Hindlimb muscle (tissue), 1 donor: Measurements from ENCODE around the gene ZBTB9. TPM values are rescaled to one million over a fixed set of nuclear protein-coding genes. Genes with fewer than 3 reads are reported as not detected.
A peak's percentile ranks its signal among the peaks of the same experiment; 100 is the strongest.

Source experiments
- DNase-seq: peaks from one replicate; pipeline ENCODE4 v3.0.0-alpha.2; 2013
- polyA plus RNA-seq: library from polyadenylated mRNA; unstranded; fragments of 120-200 nt; gene quantifications from one replicate; pipeline ENCODE4 v1.2.1, GENCODE V29; 2013; ENCODE audit not compliant: insufficient read length

Gene ZBTB9, protein sequence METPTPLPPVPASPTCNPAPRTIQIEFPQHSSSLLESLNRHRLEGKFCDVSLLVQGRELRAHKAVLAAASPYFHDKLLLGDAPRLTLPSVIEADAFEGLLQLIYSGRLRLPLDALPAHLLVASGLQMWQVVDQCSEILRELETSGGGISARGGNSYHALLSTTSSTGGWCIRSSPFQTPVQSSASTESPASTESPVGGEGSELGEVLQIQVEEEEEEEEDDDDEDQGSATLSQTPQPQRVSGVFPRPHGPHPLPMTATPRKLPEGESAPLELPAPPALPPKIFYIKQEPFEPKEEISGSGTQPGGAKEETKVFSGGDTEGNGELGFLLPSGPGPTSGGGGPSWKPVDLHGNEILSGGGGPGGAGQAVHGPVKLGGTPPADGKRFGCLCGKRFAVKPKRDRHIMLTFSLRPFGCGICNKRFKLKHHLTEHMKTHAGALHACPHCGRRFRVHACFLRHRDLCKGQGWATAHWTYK
- 6.4 TPM for polyA plus RNA-seq

DNA sequence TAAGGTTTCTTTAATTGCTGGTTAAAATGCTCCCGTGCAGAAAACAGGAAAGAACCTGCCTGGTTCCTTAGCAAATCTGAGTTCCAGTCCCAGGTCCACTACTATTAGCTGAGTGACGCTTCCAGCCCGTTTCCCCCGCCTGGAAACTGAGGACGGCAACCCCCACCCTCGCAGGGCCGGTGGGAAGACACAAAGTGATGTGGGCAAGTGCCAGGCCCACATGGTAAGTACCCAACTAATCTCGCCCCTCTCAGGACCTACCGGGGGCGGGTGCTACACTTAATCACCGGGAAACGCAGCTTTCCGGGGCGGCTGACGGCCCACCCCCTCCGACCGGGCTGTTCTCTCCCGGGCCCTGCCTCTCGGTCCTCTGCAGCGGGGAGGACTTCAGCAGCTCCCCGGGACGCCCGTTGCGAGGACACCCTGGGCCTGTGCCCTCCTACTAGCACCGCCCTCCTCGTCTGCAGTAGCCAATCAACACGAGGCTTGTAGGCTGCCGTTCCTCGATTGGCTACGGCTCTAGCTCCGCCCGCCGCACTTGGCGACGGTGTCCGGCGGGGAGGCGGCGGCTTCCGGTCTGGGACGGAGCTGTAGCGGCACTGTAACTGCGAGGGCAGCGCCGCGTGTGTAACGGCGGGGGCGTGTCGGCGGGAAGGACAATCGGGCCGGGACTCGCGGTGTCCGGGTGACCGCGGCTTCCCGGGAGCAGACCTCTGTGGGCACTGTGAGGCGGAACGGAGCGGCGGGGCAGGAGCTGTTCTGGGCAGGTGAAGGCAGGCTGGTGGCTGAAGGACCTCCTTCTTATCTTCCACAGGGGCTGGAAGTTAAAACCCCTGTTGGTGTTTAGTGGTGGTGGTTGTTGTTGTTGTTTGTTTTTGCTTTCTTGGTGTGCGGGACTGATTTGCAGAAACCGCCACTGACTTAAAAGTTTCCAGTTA lies at the start of gene ZBTB9:
TSS of gene ZBTB9 (plus strand) at position 568 of the 938 bp plus-strand sequence. CDS start 525 bp downstream, outside the sequence.
- peak; percentile 95 for DNase-seq

- DNase-seq: no peak
These were observed 49.5 kb upstream of the ZBTB9 start for GRCh38 chr6:33404884-33405283.

DNA sequence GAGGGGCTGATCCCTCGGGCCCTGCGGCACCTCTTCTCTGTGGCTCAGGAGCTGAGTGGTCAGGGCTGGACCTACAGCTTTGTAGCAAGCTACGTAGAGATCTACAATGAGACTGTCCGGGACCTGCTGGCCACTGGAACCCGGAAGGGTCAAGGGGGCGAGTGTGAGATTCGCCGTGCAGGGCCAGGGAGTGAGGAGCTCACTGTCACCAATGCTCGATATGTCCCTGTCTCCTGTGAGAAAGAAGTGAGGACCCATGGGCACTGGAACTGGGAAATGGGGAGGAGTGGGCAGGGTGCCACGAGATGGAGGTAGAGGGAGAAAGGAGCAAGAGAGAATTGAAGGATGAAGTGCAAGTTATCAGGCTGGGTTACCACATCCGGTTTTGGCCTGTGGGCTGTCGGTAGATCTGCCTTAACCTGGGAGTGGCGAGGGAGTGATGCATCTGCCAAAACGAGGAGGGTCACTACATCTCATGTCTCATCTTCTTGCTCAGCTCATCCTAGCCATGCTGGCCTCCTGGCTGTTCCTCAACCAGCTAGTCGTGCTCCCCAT lies 48.9 kb upstream of the ZBTB9 start:
- no peak for DNase-seq

GRCh38 chr6:33406126-33406525 lies 48.2 kb upstream of the ZBTB9 start:
- no peak for DNase-seq

DNA sequence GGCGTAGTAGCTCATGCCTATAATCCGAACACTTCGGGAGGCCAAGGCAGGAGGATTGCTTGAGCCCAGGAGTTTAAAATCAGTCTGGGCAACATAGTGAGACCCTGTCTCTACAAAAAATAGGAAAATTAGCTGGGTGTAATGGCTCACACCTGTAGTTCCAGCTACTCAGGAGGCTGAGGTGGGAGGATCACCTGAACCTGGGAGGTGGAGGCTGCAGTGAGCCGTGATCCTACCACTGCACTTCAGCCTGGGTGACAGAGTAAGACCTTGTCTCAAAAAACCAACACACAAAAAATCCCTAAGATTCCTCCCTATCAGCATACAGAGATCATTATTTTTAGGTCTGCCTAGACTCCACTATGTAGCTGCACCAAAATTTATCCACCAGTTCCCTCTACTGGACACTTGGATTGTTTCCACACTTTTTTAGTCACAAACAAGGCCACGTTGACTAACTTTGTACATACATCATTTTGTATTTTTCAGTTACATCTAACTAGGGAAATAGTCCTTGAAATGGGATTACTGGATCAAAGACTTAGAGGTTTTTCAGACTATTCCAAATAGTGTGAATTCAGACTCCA lies 47.2 kb upstream of the ZBTB9 start:
- DNase-seq: no peak

DNA sequence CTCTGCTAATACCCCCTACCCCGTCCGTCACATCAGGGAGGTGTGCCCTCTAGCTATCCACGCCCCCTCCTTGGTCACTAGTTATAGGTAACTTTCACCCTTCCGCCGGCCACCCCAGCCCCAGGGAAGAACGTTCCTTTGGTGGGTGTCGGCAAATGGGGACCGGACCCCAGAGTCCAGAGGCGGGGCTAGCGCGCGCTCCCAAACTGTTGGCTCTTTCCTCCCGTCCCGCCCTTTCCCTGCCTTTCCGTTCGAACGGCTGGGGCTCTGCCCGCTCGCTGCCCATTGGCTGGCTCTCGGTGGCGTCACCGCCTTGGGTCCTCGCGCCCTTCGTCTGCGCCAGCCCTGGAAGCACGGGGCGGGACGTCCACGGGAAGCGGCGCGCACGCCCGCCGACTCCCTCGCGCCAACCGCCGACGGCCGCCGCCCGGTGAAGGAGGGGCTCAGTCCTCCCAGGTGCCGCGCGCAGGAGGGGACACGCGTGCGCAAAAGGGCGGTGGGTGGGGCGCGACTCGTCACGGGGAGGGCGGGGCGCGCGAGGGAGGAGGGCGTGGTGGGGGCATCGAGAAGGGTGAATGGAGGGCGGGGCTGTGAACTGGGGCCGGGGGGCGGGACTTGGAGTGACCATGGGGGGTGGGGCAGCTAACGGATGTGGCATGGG lies 44.2 kb upstream of the ZBTB9 start:
- DNase-seq: peak; percentile 97

DNA sequence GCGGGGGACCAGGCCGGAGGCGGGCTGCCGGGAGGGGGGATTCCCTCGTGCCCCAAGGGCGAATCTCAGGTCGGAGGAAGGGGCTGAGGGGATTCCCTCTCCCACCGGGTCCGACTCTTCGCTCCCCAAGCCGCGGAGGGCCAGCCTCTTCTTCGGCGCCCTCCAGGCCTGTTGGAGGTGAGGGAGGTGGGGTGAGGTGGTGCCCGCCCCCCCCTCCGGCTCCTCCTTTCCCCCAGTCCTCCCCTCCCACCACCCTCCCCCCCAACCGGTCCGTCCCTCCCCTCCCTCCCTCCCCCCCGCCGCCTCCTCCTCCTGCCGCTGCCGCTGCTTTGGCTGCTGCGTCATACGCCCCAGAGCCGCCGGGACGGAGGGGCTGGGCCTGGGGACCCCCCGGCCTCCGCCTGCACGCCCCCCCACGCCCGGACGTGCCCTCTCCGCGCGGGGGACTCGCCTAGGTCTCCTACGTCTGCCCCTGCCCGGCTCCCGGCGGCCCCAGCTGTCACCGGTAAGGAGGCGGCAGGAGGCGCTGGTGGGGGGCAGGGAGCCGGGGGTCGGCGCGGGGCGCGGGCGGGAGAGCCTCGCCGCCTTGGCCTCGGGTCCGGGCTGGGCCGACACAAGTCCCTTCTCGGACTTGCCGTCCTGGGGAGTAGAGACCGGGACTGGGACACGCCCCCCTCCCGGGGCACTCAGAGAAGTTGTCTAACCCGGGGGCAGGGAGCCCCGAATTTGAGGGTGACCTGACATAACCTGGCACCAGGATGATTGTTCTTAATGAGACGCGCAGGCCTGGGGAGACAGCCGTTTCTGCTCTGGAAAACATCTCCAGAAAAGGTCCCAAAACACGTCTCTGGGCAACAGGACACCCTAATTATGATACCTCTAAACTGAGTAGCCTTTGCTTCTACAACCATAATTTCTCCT lies 43.4 kb upstream of the ZBTB9 start, which contains the start of gene PHF1:
TSS of gene PHF1 (plus strand) at position 304 of the 921 bp plus-strand sequence. CDS start 1,250 bp downstream, outside the sequence.
- DNase-seq: no peak

DNA sequence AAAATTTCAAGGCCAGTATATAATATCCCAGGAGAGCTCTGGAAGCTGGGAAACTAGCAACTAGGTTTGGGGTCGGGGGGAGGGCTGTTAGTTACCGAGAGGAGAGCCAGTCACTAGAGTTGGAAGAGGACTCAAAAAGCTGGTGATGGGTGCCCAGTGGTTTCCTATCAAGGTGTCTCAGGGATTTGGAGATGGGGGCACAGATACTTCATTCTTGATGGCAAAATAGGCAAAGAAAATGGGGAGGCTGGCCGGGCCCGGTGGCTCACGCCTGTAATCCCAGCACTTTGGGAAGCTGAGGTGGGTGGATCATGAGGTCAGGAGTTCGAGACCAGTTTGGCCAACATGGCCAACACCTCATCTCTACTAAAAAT lies 42.8 kb upstream of the ZBTB9 start:
- DNase-seq: no peak

DNA sequence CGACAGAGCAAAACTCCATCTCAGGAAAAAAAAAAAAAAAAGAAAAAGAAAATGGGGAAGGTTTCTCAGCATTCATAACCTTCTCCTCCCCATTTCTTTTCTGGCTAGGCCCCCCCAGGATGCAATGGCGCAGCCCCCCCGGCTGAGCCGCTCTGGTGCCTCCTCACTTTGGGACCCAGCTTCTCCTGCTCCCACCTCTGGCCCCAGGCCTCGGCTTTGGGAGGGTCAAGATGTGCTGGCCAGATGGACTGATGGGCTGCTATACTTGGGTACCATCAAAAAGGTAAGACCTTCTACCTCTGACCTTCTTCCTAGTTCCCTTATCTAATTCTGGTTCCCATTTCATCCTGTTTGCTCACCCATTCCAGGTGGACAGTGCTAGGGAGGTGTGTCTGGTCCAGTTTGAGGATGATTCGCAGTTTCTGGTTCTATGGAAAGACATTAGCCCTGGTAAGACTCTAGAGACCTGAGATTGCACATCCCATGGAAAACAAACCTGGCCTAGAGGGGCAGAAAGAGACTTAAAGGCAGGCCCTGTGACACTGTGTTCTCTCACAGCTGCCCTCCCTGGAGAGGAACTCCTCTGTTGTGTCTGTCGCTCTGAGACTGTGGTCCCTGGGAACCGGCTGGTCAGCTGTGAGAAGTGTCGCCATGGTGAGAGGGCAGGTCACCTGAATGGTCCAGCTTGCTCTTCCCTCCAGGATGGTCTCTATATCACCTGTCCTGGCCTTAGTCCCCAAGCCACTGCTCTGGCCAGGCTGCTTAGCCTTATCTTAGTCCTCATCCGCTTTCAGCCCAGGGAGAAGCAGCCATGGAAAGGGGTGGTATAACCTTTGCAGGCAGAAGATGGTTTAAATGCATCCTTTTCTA lies 42.0 kb upstream of the ZBTB9 start:
- no peak for DNase-seq

GRCh38 chr6:33413241-33414120 lies 40.9 kb upstream of the ZBTB9 start:
- DNase-seq: no peak

- DNase-seq: no peak
These were observed 39.6 kb upstream of the ZBTB9 start for GRCh38 chr6:33414592-33415271.

GRCh38 chr6:33415831-33416230 lies 38.5 kb upstream of the ZBTB9 start:
- DNase-seq: no peak

GRCh38 chr6:33416386-33417127 lies 37.8 kb upstream of the ZBTB9 start:
- DNase-seq: no peak

GRCh38 chr6:33417128-33417902 lies 37.1 kb upstream of the ZBTB9 start:
- DNase-seq: no peak

DNA sequence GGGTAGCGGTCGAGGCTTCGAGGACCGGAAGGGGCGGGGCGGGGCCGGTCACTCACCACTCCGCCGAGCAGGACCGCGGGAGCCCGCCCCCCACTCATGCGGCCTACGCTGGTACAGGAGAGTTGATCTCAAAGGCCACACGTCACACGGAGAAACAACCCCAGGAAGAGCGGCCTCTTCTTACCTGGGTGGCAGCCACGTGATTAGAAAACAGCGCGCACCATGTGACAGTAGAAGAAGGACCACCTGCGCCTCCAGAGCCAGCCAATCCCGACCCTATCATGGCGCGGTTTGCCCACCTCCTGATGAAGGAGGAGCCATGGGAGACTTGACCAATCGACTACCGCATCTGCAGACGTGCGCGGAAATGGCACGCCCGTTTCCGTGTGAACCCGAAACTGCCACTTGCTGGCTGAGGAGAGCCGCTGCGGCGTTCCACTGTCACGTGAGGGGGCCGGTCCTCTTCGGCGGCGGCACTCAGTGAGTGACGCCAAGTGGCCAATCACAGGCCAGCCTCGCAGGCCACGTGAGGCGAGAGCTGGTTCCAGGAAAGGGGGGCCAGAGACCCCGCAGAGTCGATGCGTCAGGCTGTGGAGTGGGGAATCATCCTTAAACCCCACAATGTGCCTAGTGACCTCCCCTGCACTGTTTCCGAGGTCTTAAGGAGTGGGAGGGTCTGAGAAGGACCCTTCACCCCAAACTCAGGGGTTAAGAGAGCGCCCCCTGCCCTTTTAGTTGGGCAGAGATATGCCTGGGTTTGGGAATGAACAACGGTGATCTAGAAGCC lies 36.3 kb upstream of the ZBTB9 start, which contains the start of gene CUTA:
TSS of gene CUTA (minus strand) at position 205 of the 787 bp plus-strand sequence. CDS start at position 98, 107 bp downstream.
- DNase-seq: peak; percentile 100
